H9 (cell line): Measurements from ENCODE around the gene BTBD8. TPM values are rescaled to one million over a fixed set of nuclear protein-coding genes. Genes with fewer than 3 reads are reported as not detected.

Experiments used
- DNase-seq: peaks from one replicate; pipeline ENCODE4 v3.0.0-alpha.2; 2017
- H2AFZ ChIP-seq: one replicate; pipeline ENCODE4 v1.6.1; 2013; ENCODE audit warnings: mild to moderate bottlenecking, low read length, control low read depth, moderate library complexity
- H2AK5ac ChIP-seq: 2 replicates; pipeline ENCODE4 v1.6.1; 2013; ENCODE audit warnings: low read length, control low read depth, mixed read lengths; ENCODE audit not compliant: insufficient read length
- H2BK120ac ChIP-seq: one replicate; pipeline ENCODE4 v1.6.1; 2013; ENCODE audit warnings: low read depth, mild to moderate bottlenecking, low read length, control low read depth, inconsistent platforms; ENCODE audit not compliant: poor library complexity, severe bottlenecking
- H2BK12ac ChIP-seq: 2 replicates; pipeline ENCODE4 v1.6.1; 2013; ENCODE audit warnings: low read length, control low read depth, mixed read lengths, low read depth; ENCODE audit not compliant: insufficient read length
- H2BK15ac ChIP-seq: 2 replicates; pipeline ENCODE4 v1.6.1; 2013; ENCODE audit warnings: low read depth, low read length, control low read depth
- H2BK20ac ChIP-seq: one replicate; pipeline ENCODE4 v1.6.1; 2013; ENCODE audit warnings: low read depth, mild to moderate bottlenecking, low read length, control low read depth, inconsistent platforms; ENCODE audit not compliant: poor library complexity, severe bottlenecking
- H2BK5ac ChIP-seq: 2 replicates; pipeline ENCODE4 v1.6.1; 2013; ENCODE audit warnings: low read length, control low read depth, mixed read lengths; ENCODE audit not compliant: insufficient read length
- H3K14ac ChIP-seq: 2 replicates; pipeline ENCODE4 v1.6.1; 2013; ENCODE audit warnings: low read length, control low read depth; ENCODE audit not compliant: insufficient read depth
- H3K18ac ChIP-seq: 2 replicates; pipeline ENCODE4 v1.6.1; 2013; ENCODE audit warnings: low read depth, mild to moderate bottlenecking, mixed read lengths, low read length, control low read depth; ENCODE audit not compliant: insufficient read length
- H3K23ac ChIP-seq: 2 replicates; pipeline ENCODE4 v1.6.1; 2013; ENCODE audit warnings: low read length, control low read depth, mixed read lengths, low read depth; ENCODE audit not compliant: insufficient read length
- H3K23me2 ChIP-seq: 2 replicates; pipeline ENCODE4 v1.6.1; 2013; ENCODE audit warnings: low read depth, mild to moderate bottlenecking, mixed read lengths, low read length, control low read depth; ENCODE audit not compliant: insufficient read length, poor library complexity, severe bottlenecking
- H3K27ac ChIP-seq: 2 replicates; pipeline ENCODE4 v1.5.1; 2013; ENCODE audit warnings: low read length, control low read depth, mixed read lengths, low read depth; ENCODE audit not compliant: insufficient read length
- H3K27me3 ChIP-seq: 2 replicates; pipeline ENCODE4 v1.6.1; 2013; ENCODE audit warnings: low read length, control low read depth, inconsistent platforms; ENCODE audit not compliant: insufficient read depth
- H3K4ac ChIP-seq: 2 replicates; pipeline ENCODE4 v1.6.1; 2013; ENCODE audit warnings: low read depth, mild to moderate bottlenecking, control low read depth, inconsistent platforms, low read length, moderate library complexity
- H3K4me1 ChIP-seq: 2 replicates; pipeline ENCODE4 v1.6.1; 2013; ENCODE audit warnings: low read length, control low read depth, inconsistent platforms; ENCODE audit not compliant: insufficient read depth
- H3K4me2 ChIP-seq: 2 replicates; pipeline ENCODE4 v1.6.1; 2013; ENCODE audit warnings: low read length, control low read depth, mixed read lengths; ENCODE audit not compliant: insufficient read length, insufficient read depth
- H3K56ac ChIP-seq: 2 replicates; pipeline ENCODE4 v1.6.1; 2013; ENCODE audit warnings: low read depth, mild to moderate bottlenecking, mixed read lengths, low read length, control low read depth; ENCODE audit not compliant: insufficient read length
- H3K79me1 ChIP-seq: 2 replicates; pipeline ENCODE4 v1.6.1; 2013; ENCODE audit warnings: low read depth, mild to moderate bottlenecking, moderate library complexity, low read length, control low read depth, inconsistent platforms; ENCODE audit not compliant: insufficient read depth, poor library complexity, severe bottlenecking
- H3K79me2 ChIP-seq: 2 replicates; pipeline ENCODE4 v1.6.1; 2013; ENCODE audit warnings: low read length, control low read depth, inconsistent platforms; ENCODE audit not compliant: insufficient read depth
- H3K9ac ChIP-seq: 2 replicates; pipeline ENCODE4 v1.6.1; 2013; ENCODE audit warnings: low read length, control low read depth, mixed read lengths; ENCODE audit not compliant: insufficient read length; ENCODE audit errors: extremely low read depth
- H3K9me3 ChIP-seq: one replicate; pipeline ENCODE4 v1.6.1; 2013; ENCODE audit warnings: low read depth, low read length, inconsistent platforms; ENCODE audit not compliant: control insufficient read depth
- H3T11ph ChIP-seq: one replicate; pipeline ENCODE4 v1.6.1; 2013; ENCODE audit warnings: mild to moderate bottlenecking, low read length, control low read depth, inconsistent platforms
- H4K20me1 ChIP-seq: one replicate; pipeline ENCODE4 v1.6.1; 2013; ENCODE audit not compliant: control insufficient read depth, insufficient read length, insufficient read depth
- H4K5ac ChIP-seq: 2 replicates; pipeline ENCODE4 v1.6.1; 2013; ENCODE audit warnings: low read depth, mild to moderate bottlenecking, mixed read lengths, low read length, control low read depth; ENCODE audit not compliant: insufficient read length
- H4K8ac ChIP-seq: replicated peaks from 2 replicates; pipeline ENCODE4 v1.6.1; 2013; ENCODE audit warnings: low read length, control low read depth, mixed read lengths, low read depth; ENCODE audit not compliant: insufficient read length
- H4K91ac ChIP-seq: 2 replicates; pipeline ENCODE4 v1.6.1; 2013; ENCODE audit warnings: low read depth, mild to moderate bottlenecking, moderate library complexity, mixed read lengths, low read length, control low read depth; ENCODE audit not compliant: insufficient read length
- H3K27ac Mint-ChIP-seq, 3 experiments: 2 replicates in 2 of 3; 3 replicates in 1 of 3; pipeline ENCODE4 v1.8.0; 2020 to 2021; ENCODE audit warnings: mixed read lengths in 3 of 3, mild to moderate bottlenecking in 1 of 3, moderate library complexity in 1 of 3
- H3K27me3 Mint-ChIP-seq: 2 replicates; pipeline ENCODE4 v1.8.0; 2021; ENCODE audit warnings: low read depth, mild to moderate bottlenecking, moderate library complexity, mixed read lengths
- H3K36me3 Mint-ChIP-seq, 3 experiments: 2 replicates in 2 of 3; 3 replicates in 1 of 3; pipeline ENCODE4 v1.8.0; 2020 to 2021; ENCODE audit warnings: low read depth in 3 of 3, mixed read lengths in 3 of 3; ENCODE audit not compliant: insufficient read depth in 1 of 3
- H3K4me1 Mint-ChIP-seq, 2 experiments: 2 replicates each; pipeline ENCODE4 v1.8.0; 2020; ENCODE audit warnings: mixed read lengths in 2 of 2
- H3K4me3 Mint-ChIP-seq, 2 experiments: 2 replicates in 1 of 2; 3 replicates in 1 of 2; pipeline ENCODE4 v1.8.0; 2020 to 2021; ENCODE audit warnings: mild to moderate bottlenecking in 2 of 2, mixed read lengths in 2 of 2, moderate library complexity in 1 of 2
- H3K9me3 Mint-ChIP-seq, 2 experiments: 2 replicates in 1 of 2; 3 replicates in 1 of 2; pipeline ENCODE4 v1.8.0; 2020; ENCODE audit warnings: mild to moderate bottlenecking in 2 of 2, mixed read lengths in 2 of 2, moderate library complexity in 1 of 2
- WGBS: extraction: QIAGEN DNeasy Blood & Tissue Kit; methylation state at CpG from one replicate; pipeline ENCODE4 v1.1.7; 2013; ENCODE audit warnings: missing lambda C conversion rate, low lambda C conversion rate, mixed read lengths; ENCODE audit not compliant: insufficient read length; ENCODE audit errors: extremely low coverage; 5-methylcytosine and 5-hydroxymethylcytosine counted together
- total RNA-seq: library from RNA; stranded (reverse); gene quantifications from 2 replicates; pipeline ENCODE4 v1.2.1, GENCODE V29; 2021
- TF ChIP-seq, protein P1 (sequence below): fragments of 200-600 bp; sonication (generic); conservative IDR thresholded peaks from 3 replicates; pipeline ENCODE4 v1.8.0; 2021; ENCODE audit warnings: antibody characterized with exemption, mild to moderate bottlenecking

Gene BTBD8
- total RNA-seq, 1 experiment from 2014 or later = 1.4 TPM

DNA sequence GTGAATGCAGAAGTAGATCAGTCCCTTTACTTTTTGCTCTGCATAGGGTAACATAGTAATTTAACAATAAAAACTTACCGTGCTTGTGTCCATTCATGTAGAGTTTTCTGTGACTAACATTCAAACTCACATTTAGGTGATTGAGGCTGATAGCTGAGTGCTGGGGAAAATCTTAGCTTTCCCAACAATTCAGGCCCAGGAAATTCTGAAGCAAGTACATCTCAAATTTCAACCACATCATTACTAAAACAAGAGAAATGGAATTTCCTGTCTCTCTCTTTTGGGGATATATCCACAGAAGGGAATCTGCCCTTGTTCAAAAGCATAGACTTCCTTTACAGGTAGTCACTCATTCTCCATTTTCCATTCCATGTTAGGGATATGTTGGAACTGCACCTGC is 104.5 kb downstream of the BTBD8 start:
- no peak overlapping the region for H2AK5ac ChIP-seq
- WGBS = no CpG with 5 or more reads among the region's 1 CpG
- no peak overlapping the region for H2BK20ac ChIP-seq
- H2BK5ac ChIP-seq = no peak overlapping the region
- no peak overlapping the region for H2BK15ac ChIP-seq
- peaks cover 0 to 12% (median 4%) of the 10 kb centered on the region in 3 experiments; a peak in 3 of 7 replicates for H3K36me3 Mint-ChIP-seq
- H3K27ac ChIP-seq = no peak overlapping the region
- no peaks in the 10 kb centered on the region for H3K27me3 ChIP-seq
- no peak overlapping the region for H3K56ac ChIP-seq
- H3T11ph ChIP-seq = no peak overlapping the region
- no peak for DNase-seq
- no peak overlapping the region for H3K18ac ChIP-seq
- no peak overlapping the region for H4K5ac ChIP-seq
- no peaks in the 10 kb centered on the region for H3K23me2 ChIP-seq
- no peak overlapping the region for H3K9ac ChIP-seq
- H4K20me1 ChIP-seq = no peaks in the 10 kb centered on the region
- no peak overlapping the region for H3K4ac ChIP-seq
- H3K9me3 Mint-ChIP-seq = no peaks in the 10 kb centered on the region
- H3K14ac ChIP-seq = no peak overlapping the region
- H3K27ac Mint-ChIP-seq = no peak overlapping the region
- no peak overlapping the region for H2BK120ac ChIP-seq
- no peak overlapping the region for H3K4me2 ChIP-seq
- no peaks in the 10 kb centered on the region for H3K27me3 Mint-ChIP-seq
- no peak overlapping the region for H4K8ac ChIP-seq
- peaks cover 7% of the 10 kb centered on the region for H3K4me1 ChIP-seq
- no peak overlapping the region for H3K4me3 Mint-ChIP-seq
- no peak overlapping the region for H4K91ac ChIP-seq
- H3K9me3 ChIP-seq = no peaks in the 10 kb centered on the region
- H3K79me1 ChIP-seq = no peaks in the 10 kb centered on the region
- no peaks in the 10 kb centered on the region for H3K79me2 ChIP-seq
- TF ChIP-seq, protein P1, sequence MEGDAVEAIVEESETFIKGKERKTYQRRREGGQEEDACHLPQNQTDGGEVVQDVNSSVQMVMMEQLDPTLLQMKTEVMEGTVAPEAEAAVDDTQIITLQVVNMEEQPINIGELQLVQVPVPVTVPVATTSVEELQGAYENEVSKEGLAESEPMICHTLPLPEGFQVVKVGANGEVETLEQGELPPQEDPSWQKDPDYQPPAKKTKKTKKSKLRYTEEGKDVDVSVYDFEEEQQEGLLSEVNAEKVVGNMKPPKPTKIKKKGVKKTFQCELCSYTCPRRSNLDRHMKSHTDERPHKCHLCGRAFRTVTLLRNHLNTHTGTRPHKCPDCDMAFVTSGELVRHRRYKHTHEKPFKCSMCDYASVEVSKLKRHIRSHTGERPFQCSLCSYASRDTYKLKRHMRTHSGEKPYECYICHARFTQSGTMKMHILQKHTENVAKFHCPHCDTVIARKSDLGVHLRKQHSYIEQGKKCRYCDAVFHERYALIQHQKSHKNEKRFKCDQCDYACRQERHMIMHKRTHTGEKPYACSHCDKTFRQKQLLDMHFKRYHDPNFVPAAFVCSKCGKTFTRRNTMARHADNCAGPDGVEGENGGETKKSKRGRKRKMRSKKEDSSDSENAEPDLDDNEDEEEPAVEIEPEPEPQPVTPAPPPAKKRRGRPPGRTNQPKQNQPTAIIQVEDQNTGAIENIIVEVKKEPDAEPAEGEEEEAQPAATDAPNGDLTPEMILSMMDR = no peak
- H2BK12ac ChIP-seq = no peak overlapping the region
- H2AFZ ChIP-seq = no peak overlapping the region
- H3K23ac ChIP-seq = no peak overlapping the region
- peaks cover 5 to 16% of the 10 kb centered on the region in 2 experiments for H3K4me1 Mint-ChIP-seq
